Vagina (tissue), 2 donors: ENCODE data around the gene MOB4.

Experiments
- POLR2A ChIP-seq, 2 donors: fragments of 450-650 bp; IDR thresholded peaks; one replicate each; pipeline ENCODE4 v1.6.1; 2017; ENCODE audit warnings: antibody characterized with exemption in 2 of 2, mild to moderate bottlenecking in 2 of 2, moderate library complexity in 2 of 2
- TF ChIP-seq, protein P1 (sequence below), 3 experiments: fragments of 450-650 bp in 2 of 3; fragments of 200-600 bp in 1 of 3; sonication (generic) in 1 of 3; IDR thresholded peaks; one replicate each; pipeline ENCODE4 v1.5.1; 2017 to 2019; ENCODE audit warnings: antibody characterized with exemption in 3 of 3, mild to moderate bottlenecking in 2 of 3, moderate library complexity in 2 of 3

DNA sequence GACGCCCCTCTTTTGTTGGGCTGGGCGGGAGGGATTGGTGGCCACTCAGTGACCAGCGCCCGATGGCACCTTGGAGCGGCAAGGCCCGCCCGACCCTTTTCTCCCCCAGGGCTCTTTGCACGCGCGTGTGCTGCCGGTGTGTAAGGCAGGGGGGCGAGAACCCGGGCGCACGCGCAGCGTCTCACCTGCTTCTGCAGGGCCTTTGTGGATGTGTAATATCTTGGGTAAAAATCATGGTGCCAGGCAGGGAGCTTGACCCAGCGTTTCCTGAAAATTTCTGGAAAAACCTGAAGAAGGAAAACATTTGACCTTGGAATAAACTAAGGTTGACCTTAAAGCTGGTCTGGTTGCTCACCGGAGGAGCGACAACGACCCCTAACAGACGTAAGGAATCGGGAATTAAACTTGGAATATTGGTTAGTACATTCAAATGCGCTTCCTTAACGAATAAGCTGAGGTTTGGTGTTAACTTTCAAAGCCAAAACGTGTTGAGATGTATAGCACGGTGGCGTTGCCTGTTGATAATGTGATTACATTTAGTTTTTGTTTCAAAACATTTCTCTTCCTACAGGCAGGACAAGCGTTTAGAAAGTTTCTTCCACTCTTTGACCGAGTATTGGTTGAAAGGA is 15.2 kb upstream of the MOB4 start:
- TF ChIP-seq, protein P1, sequence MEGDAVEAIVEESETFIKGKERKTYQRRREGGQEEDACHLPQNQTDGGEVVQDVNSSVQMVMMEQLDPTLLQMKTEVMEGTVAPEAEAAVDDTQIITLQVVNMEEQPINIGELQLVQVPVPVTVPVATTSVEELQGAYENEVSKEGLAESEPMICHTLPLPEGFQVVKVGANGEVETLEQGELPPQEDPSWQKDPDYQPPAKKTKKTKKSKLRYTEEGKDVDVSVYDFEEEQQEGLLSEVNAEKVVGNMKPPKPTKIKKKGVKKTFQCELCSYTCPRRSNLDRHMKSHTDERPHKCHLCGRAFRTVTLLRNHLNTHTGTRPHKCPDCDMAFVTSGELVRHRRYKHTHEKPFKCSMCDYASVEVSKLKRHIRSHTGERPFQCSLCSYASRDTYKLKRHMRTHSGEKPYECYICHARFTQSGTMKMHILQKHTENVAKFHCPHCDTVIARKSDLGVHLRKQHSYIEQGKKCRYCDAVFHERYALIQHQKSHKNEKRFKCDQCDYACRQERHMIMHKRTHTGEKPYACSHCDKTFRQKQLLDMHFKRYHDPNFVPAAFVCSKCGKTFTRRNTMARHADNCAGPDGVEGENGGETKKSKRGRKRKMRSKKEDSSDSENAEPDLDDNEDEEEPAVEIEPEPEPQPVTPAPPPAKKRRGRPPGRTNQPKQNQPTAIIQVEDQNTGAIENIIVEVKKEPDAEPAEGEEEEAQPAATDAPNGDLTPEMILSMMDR (IDR thresholded peaks at IDR 0.05), result no peak
- TF ChIP-seq POLR2A (IDR thresholded peaks at IDR 0.05), result no peak
